HCT116 (cell line): ENCODE results near the gene GOT1.

Experiments
- CTCF ChIP-seq, 3 experiments: fragments of 200-600 bp in 1 of 3; sonication (generic) in 1 of 3; IDR thresholded peaks in 2 of 3; conservative IDR thresholded peaks in 1 of 3; 2 replicates each; pipeline ENCODE4 v1.5.1; 2012 to 2017; ENCODE audit warnings: low read depth in 2 of 3, low read length in 2 of 3, antibody characterized with exemption in 1 of 3, borderline replicate concordance in 1 of 3, control low read depth in 1 of 3, mild to moderate bottlenecking in 1 of 3, mixed read lengths in 1 of 3, mixed run types in 1 of 3, moderate library complexity in 1 of 3; ENCODE audit not compliant: insufficient read depth in 1 of 3
- POLR2AphosphoS5 ChIP-seq: IDR thresholded peaks from 2 replicates; pipeline ENCODE4 v1.6.1; 2011; ENCODE audit warnings: mild to moderate bottlenecking, low read depth, low read length, moderate library complexity

- TF ChIP-seq CTCF (IDR thresholded peaks at IDR 0.05 in 2 of 3, conservative IDR thresholded peaks at IDR 0.05 in 1 of 3; ENCODE audit: borderline replicate concordance in 1 of 3, insufficient read depth in 1 of 3, low read depth in 2 of 3, low read length in 2 of 3) (no peak), POLR2AphosphoS5 (no peak)
Observed at GRCh38 chr10:99457813-99458212, 27.4 kb upstream of the GOT1 start.
